Measurements from ENCODE around the gene GSTM4.
"Not testable (repeated sequence)": the region's sequence is repeated elsewhere in the genome, so short reads cannot be mapped to it uniquely, and the experiment has no call there.

The GSTM4 gene

DNA sequence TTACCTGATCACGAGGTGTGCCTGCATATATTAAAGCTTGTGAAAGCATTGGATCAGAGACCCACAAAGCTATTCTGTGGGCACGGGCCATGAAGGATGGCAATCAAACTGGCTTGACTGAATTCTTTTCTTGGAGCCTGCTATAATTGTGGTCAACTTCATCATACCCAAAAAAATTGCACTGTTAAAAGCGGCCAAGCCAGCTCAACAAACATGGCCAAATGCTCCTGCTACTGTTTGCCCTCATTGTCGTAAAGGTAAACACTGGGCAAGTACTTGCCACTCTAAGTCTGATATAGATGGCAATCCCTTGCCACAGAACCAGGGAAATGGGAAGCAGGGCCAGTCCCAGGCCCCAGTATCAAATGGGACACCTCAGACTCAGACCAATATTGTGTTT, 49.5 kb downstream of the GSTM4 start:
- no peak overlapping the region for H3K4me3 ChIP-seq (ENCODE audit: low read depth, low read length)
- no peak for TF ChIP-seq CTCF (IDR thresholded peaks at IDR 0.05; ENCODE audit: control insufficient read depth, extremely low read depth, insufficient read depth)
- peak; percentile 38 for DNase-seq (ENCODE audit: low read depth)

DNA sequence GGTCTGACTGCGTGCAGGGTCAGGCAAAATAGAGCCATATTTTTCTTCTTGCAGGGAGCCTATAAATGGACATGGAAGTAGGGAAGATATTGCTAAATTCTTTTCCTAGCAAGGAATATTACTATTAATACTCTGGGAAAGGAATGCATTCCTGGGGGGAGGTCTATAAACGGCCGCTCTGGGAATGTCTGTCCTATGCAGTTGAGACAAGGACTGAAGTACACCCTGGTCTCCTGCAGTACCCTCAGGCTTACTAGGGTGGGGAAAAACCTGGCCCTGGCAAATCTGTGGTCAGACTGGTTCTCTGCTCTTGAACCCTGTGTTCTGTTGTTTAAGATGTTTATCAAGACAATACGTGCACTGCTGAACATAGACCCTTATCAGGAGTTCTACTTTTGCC, 53.0 kb downstream of the GSTM4 start:
- not testable (repeated sequence) for DNase-seq (ENCODE audit: low read depth); H3K4me3 ChIP-seq (ENCODE audit: low read depth, low read length)

- H3K4me3 ChIP-seq (ENCODE audit: low read depth, low read length); DNase-seq (ENCODE audit: low read depth): not testable (repeated sequence)
Measured at GRCh38 chr1:109709822-109710221, 53.9 kb downstream of the GSTM4 start.
